PFSK-1 (cell line): ENCODE results near the gene RALGPS2.

Experiments
- TAF1 ChIP-seq: IDR thresholded peaks from 2 replicates; pipeline ENCODE4 v1.6.1; 2012; ENCODE audit warnings: low read length, control low read depth, borderline replicate concordance; ENCODE audit not compliant: insufficient read depth
- TF ChIP-seq, protein P1 (sequence below), 2 experiments: IDR thresholded peaks; 2 replicates each; pipeline versions ENCODE4 v1.6.1 to v1.8.0; 2011 to 2012; ENCODE audit warnings: low read depth in 2 of 2, low read length in 2 of 2, control low read depth in 1 of 2, inconsistent platforms in 1 of 2, mild to moderate bottlenecking in 1 of 2, moderate library complexity in 1 of 2; ENCODE audit not compliant: insufficient read depth in 1 of 2

DNA sequence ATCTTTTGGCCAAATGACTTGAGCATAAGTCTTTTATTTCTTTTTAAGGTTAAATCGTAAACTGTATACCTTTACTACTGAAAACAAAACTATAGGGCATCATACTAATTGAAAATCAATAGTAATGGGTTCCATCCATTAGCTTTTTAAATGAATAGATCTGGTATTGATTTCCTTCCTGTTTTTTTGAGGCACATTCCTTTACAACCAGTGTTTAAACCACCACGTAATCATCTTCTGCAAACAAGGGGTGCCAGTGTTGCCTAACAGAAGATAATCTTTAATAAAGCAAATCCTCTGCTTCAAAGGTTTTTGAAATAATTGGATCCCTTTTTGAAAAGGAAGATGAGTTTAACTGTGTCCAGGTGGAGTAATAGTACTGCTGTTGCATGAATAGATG, 194.5 kb downstream of the RALGPS2 start:
- TF ChIP-seq TAF1 = no peak
- TF ChIP-seq, protein P1, sequence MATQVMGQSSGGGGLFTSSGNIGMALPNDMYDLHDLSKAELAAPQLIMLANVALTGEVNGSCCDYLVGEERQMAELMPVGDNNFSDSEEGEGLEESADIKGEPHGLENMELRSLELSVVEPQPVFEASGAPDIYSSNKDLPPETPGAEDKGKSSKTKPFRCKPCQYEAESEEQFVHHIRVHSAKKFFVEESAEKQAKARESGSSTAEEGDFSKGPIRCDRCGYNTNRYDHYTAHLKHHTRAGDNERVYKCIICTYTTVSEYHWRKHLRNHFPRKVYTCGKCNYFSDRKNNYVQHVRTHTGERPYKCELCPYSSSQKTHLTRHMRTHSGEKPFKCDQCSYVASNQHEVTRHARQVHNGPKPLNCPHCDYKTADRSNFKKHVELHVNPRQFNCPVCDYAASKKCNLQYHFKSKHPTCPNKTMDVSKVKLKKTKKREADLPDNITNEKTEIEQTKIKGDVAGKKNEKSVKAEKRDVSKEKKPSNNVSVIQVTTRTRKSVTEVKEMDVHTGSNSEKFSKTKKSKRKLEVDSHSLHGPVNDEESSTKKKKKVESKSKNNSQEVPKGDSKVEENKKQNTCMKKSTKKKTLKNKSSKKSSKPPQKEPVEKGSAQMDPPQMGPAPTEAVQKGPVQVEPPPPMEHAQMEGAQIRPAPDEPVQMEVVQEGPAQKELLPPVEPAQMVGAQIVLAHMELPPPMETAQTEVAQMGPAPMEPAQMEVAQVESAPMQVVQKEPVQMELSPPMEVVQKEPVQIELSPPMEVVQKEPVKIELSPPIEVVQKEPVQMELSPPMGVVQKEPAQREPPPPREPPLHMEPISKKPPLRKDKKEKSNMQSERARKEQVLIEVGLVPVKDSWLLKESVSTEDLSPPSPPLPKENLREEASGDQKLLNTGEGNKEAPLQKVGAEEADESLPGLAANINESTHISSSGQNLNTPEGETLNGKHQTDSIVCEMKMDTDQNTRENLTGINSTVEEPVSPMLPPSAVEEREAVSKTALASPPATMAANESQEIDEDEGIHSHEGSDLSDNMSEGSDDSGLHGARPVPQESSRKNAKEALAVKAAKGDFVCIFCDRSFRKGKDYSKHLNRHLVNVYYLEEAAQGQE (IDR thresholded peaks at IDR 0.05; ENCODE audit: insufficient read depth in 1 of 2, low read depth in 2 of 2, low read length in 2 of 2) = no peak
